GM12872 (cell line): ENCODE results near the gene DDX41.

Source experiments
- TF ChIP-seq, protein P1 (sequence below): IDR thresholded peaks from 3 replicates; pipeline ENCODE4 v1.5.1; 2011; ENCODE audit warnings: low read depth, mild to moderate bottlenecking, low read length, moderate library complexity; ENCODE audit not compliant: insufficient read depth

DDX41 gene

DNA sequence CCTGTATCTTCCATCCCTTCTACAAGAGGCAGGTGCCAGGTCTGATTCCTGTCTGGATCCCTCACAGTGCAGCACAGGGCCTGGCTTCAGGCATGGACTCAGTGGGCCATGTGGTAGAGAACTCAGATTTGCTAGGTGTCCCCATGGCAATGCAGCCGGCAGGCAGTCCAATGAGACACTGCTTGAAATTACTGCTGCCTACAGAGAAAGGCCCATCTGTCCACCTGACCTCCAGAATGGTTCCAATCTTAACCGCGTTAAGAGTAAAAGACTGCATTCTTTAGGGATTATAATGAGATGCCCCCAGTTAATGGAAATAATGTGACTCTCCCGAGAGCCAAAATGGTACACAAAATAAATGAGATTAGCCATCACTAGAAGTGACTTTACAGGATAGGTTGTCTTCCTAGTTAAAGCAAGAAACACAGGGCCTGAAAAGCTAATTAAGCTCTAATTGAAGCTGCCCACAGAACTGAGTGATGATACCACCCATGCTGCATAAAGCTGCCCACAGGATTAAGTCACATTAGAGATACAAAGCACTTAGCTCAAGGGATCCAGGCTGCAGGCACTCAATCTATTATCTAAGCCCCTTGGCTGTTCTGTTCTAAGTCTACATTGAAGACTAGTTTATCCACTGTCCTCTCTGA, 26.2 kb upstream of the DDX41 start:
- TF ChIP-seq, protein P1, sequence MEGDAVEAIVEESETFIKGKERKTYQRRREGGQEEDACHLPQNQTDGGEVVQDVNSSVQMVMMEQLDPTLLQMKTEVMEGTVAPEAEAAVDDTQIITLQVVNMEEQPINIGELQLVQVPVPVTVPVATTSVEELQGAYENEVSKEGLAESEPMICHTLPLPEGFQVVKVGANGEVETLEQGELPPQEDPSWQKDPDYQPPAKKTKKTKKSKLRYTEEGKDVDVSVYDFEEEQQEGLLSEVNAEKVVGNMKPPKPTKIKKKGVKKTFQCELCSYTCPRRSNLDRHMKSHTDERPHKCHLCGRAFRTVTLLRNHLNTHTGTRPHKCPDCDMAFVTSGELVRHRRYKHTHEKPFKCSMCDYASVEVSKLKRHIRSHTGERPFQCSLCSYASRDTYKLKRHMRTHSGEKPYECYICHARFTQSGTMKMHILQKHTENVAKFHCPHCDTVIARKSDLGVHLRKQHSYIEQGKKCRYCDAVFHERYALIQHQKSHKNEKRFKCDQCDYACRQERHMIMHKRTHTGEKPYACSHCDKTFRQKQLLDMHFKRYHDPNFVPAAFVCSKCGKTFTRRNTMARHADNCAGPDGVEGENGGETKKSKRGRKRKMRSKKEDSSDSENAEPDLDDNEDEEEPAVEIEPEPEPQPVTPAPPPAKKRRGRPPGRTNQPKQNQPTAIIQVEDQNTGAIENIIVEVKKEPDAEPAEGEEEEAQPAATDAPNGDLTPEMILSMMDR: no peak

DNA sequence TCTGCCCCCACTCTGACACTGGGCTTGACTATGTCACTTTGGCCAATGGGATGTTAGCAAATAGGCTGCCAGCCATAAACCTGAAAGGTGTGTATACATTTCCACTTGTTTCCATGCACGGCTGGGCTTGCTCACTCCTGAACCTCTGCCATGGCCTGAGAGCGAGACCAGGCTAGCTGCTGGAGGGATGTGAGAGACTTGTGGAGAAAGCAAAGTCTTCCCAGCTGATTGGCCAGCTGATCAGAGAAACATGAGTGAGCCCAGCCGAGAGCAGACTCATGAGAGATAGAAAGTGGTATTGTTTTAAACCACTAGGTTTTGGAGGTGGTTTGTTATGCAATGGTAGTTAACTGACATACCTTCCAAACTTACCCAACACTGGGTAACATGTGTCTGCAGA, 23.7 kb upstream of the DDX41 start:
- TF ChIP-seq, protein P1: no peak

DNA sequence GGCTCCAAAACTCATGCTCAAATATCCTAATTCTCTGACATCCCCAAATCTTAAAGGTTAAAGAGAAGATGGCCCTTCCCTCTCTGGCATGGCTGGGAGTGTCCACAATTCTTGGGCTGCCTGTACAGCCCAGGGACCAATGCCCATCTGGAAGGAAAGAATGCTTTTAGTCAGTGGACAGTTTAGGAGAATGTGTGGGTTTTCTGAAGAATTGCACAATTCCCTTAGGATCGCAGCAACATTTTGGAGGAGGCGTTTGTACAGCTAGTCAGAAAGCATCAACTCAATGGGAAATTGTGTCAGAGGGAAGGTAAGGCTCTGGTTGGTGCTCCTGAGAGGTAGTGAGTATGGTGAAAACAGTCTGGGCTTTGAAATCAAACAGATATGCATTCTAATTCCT, 22.6 kb upstream of the DDX41 start:
- TF ChIP-seq, protein P1: no peak

DNA sequence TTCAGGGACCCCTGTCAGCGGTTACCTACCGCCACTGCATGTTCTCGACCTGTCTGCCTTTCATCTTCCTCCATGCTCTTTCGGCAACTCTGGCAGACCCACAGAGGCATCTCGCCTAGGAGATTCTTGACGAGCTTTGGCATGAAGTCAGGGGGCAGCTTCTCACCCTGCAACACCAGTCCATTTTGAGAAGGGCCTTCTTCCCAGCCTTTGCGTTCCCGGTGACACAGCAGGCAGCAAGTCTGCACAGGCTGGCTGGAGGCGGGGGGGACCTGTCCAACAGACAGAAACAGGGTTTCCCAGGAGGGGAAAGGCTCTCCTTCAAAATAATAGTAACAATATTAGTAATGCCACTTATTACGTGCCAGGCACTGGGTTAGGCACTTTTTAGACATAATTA, 22.1 kb upstream of the DDX41 start:
- TF ChIP-seq, protein P1: no peak

DNA sequence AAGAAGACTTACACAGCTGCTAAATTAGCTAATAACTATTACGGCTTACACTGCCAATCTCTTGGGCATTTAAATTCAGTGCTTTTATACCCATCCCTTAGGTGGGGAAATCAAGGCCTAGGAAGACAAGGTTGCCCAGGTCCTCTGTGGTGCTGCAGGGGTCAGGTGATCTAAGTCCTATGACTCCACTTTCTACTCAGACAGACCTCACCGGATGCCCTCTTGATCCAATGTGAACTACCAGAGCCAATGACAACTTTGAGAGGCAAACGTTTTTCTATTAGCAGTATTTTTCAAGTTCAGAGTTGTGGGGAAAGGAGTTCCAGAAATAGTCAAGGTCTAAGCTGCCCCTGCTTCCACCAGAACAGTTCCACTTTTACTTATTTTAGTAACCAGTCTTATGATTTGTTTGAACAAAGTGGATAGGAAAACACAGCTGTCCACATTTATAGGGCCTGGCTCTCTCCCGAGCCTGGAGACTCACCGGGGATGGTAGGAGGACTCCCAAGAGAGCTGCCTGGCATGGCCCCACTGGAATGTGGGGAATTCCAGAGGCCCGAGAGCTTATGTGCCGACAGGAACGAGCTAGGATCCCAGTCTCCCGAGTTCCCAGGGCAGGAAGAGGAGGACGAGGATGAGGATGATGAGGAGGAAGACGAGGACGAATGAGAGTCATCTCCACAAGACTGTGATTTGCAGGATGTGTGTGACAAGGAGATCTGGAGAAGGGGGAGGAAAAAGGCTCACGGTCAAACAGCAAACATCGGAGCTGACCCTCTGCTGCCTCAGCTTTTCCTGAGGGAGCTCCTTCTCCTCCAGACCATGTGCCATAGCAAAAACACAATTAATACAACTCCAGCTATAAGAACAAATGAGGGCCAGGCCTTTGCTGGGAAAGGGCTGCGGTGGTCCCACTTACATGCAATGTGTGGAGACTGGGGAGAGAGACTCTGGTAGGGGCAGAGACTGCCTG, 20.9 kb upstream of the DDX41 start:
- TF ChIP-seq, protein P1: no peak

DNA sequence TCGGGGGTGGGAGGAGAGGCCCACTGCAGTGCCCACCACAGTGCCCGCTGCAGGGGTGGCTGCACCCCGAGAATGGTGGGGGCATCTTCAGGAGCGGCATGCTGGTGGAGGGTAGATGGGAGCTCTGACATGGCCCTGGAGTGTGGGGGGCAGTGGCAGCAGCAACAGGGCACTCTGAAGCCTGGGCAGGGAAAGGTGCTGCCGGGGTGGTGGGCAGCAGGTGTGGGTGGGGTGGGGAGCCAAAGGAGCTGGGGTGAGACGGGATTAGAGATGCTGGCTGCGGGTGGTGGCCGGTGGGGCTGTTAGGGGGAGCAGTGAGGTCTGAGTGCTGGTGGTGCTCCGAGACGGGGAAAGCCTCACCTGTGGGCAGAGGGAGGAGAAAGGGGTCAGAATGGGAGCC, 19.6 kb upstream of the DDX41 start:
- TF ChIP-seq, protein P1: no peak

DNA sequence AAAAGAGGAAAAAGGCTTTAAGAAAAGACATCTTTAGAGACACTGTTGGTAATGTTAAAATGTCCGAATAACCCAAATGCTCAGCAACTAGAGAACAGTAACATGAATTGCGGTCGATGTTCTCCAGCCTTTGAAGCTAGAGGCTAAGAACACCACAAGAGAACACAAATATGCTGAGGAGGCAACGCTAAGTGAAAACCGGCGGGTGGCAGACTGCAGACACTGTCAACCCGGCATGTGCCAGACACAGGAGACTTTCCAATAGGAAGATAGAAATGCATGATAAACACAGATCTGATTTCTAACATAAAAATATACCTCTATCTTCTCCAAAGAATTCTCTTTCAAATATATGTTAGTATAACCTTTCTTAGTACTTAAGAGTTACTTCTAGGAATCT, 18.4 kb upstream of the DDX41 start:
- TF ChIP-seq, protein P1: no peak
